ENCODE results near the gene APCDD1L.

DNA sequence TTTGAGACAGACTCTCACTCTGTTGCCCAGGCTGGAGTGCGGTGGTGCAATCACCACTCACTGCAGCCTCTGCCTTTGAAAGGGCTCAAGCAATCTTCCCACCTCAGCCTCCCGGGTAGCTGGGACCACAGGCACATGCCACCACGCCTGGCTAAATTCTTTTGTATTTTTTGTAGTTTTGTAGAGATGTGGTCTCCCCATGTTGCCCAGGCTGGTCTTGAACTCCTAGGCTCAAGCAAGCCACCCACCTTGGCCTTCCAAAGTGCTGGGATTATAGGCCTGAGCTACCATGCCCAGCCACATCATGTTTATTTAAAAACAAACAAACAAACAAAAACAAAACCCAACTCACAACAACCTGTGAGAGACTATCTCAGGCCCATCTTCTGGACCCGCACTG lies 29.7 kb upstream of the APCDD1L start:
- TF ChIP-seq, protein P1, sequence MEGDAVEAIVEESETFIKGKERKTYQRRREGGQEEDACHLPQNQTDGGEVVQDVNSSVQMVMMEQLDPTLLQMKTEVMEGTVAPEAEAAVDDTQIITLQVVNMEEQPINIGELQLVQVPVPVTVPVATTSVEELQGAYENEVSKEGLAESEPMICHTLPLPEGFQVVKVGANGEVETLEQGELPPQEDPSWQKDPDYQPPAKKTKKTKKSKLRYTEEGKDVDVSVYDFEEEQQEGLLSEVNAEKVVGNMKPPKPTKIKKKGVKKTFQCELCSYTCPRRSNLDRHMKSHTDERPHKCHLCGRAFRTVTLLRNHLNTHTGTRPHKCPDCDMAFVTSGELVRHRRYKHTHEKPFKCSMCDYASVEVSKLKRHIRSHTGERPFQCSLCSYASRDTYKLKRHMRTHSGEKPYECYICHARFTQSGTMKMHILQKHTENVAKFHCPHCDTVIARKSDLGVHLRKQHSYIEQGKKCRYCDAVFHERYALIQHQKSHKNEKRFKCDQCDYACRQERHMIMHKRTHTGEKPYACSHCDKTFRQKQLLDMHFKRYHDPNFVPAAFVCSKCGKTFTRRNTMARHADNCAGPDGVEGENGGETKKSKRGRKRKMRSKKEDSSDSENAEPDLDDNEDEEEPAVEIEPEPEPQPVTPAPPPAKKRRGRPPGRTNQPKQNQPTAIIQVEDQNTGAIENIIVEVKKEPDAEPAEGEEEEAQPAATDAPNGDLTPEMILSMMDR (IDR thresholded peaks at IDR 0.05; ENCODE audit: low read length), result no peak
- no peak for TF ChIP-seq EZH2 (IDR thresholded peaks at IDR 0.05; ENCODE audit: borderline replicate concordance, low read length)
